H1 (cell line): ENCODE results near the gene RRAS.

Source experiments
- CREB1 ChIP-seq: IDR thresholded peaks from 2 replicates; pipeline ENCODE4 v1.6.1; 2012; ENCODE audit warnings: inconsistent platforms
- EGR1 ChIP-seq: IDR thresholded peaks from 2 replicates; pipeline ENCODE4 v1.6.1; 2011; ENCODE audit warnings: low read depth, low read length, borderline replicate concordance
- GABPA ChIP-seq: IDR thresholded peaks from 2 replicates; pipeline ENCODE4 v1.6.1; 2011; ENCODE audit warnings: mild to moderate bottlenecking, low read length, moderate library complexity, borderline replicate concordance; ENCODE audit not compliant: insufficient read depth
- TAF1 ChIP-seq: IDR thresholded peaks from 2 replicates; pipeline ENCODE4 v1.6.1; 2011; ENCODE audit warnings: mild to moderate bottlenecking, low read depth, low read length
- TF ChIP-seq, protein P1 (sequence below), 3 experiments: IDR thresholded peaks; 1 replicate in 2 of 3; 2 replicates in 1 of 3; pipeline versions ENCODE4 v1.5.1 to v1.6.1; 2011; ENCODE audit warnings: low read length in 3 of 3, mild to moderate bottlenecking in 3 of 3, inconsistent platforms in 2 of 3, low read depth in 1 of 3, moderate library complexity in 1 of 3; ENCODE audit not compliant: insufficient read depth in 1 of 3; ENCODE audit errors: control extremely low read depth in 1 of 3

DNA sequence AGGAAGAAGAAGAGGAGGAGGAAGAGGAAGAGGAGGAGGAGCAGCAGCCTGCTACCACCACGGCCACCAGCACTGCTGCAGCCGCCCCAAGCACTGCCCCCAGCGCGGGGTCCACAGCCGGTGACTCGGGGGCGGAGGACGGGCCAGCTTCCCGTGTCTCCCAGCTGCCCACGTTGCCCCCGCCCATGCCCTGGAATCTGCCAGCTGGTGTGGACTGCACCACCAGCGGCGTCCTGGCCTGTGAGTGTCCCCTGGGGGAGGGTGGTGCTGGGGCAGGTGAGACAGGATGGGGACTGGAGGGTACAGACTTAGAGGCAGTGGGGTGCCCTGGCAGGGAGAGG lies 13.5 kb upstream of the RRAS start:
- TF ChIP-seq, protein P1, sequence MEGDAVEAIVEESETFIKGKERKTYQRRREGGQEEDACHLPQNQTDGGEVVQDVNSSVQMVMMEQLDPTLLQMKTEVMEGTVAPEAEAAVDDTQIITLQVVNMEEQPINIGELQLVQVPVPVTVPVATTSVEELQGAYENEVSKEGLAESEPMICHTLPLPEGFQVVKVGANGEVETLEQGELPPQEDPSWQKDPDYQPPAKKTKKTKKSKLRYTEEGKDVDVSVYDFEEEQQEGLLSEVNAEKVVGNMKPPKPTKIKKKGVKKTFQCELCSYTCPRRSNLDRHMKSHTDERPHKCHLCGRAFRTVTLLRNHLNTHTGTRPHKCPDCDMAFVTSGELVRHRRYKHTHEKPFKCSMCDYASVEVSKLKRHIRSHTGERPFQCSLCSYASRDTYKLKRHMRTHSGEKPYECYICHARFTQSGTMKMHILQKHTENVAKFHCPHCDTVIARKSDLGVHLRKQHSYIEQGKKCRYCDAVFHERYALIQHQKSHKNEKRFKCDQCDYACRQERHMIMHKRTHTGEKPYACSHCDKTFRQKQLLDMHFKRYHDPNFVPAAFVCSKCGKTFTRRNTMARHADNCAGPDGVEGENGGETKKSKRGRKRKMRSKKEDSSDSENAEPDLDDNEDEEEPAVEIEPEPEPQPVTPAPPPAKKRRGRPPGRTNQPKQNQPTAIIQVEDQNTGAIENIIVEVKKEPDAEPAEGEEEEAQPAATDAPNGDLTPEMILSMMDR (IDR thresholded peaks at IDR 0.05; ENCODE audit: control extremely low read depth in 1 of 3, insufficient read depth in 1 of 3, low read depth in 1 of 3, low read length in 3 of 3): no peak
- no peak for TF ChIP-seq TAF1
- TF ChIP-seq CREB1: no peak
- TF ChIP-seq EGR1: no peak
- TF ChIP-seq GABPA: no peak
